Loucy (cell line): ENCODE data around the gene CCL5.
"Not testable (repeated sequence)": the region's sequence is repeated elsewhere in the genome, so short reads cannot be mapped to it uniquely, and the experiment has no call there.

ENCODE experiments used
- H2AFZ ChIP-seq: fragments of 200-600 bp; sonication (generic); 2 replicates; pipeline ENCODE4 v1.6.0; 2016; ENCODE audit warnings: antibody characterized with exemption, mild to moderate bottlenecking, low read length, moderate library complexity
- H3F3A ChIP-seq: fragments of 200-600 bp; 2 replicates; pipeline ENCODE4 v1.6.0; 2016; ENCODE audit warnings: antibody characterized with exemption, low read depth, mild to moderate bottlenecking
- H3K27me3 ChIP-seq: fragments of 200-600 bp; sonication (generic); 2 replicates; pipeline ENCODE4 v1.6.1; 2014; ENCODE audit warnings: low read length, mild to moderate bottlenecking; ENCODE audit not compliant: insufficient read depth, poor library complexity, severe bottlenecking
- H3K36me3 ChIP-seq: fragments of 200-600 bp; sonication (generic); 2 replicates; pipeline ENCODE4 v1.6.1; 2016; ENCODE audit warnings: low read length; ENCODE audit not compliant: insufficient read depth
- H3K4me1 ChIP-seq: fragments of 200-600 bp; sonication (generic); 2 replicates; pipeline ENCODE4 v1.5.1; 2014; ENCODE audit warnings: low read length, mild to moderate bottlenecking; ENCODE audit not compliant: insufficient read depth, poor library complexity, severe bottlenecking
- H3K4me2 ChIP-seq: fragments of 200-600 bp; sonication (generic); 2 replicates; pipeline ENCODE4 v1.6.0; 2014; ENCODE audit warnings: antibody characterized with exemption, low read length, low read depth, mild to moderate bottlenecking; ENCODE audit not compliant: poor library complexity, severe bottlenecking
- H3K4me3 ChIP-seq: fragments of 200-600 bp; sonication (generic); 2 replicates; pipeline ENCODE4 v1.5.1; 2014; ENCODE audit warnings: low read length, mild to moderate bottlenecking, mixed read lengths; ENCODE audit not compliant: poor library complexity, severe bottlenecking
- H3K79me2 ChIP-seq: fragments of 200-600 bp; sonication (generic); 2 replicates; pipeline ENCODE4 v1.6.1; 2014; ENCODE audit warnings: low read length; ENCODE audit not compliant: insufficient read depth
- H3K9ac ChIP-seq: fragments of 200-600 bp; sonication (generic); 2 replicates; pipeline ENCODE4 v1.6.0; 2014; ENCODE audit warnings: mild to moderate bottlenecking, low read depth, low read length, moderate library complexity; ENCODE audit not compliant: poor library complexity, severe bottlenecking
- H3K9me2 ChIP-seq: fragments of 200-600 bp; sonication (generic); replicated peaks from 2 replicates; pipeline ENCODE4 v1.6.1; 2016; ENCODE audit warnings: low read depth, low read length, mixed read lengths
- H3K9me3 ChIP-seq: fragments of 200-600 bp; sonication (generic); 2 replicates; pipeline ENCODE4 v1.6.1; 2014; ENCODE audit warnings: mild to moderate bottlenecking, antibody characterized with exemption, low read length, low read depth; ENCODE audit not compliant: insufficient read depth
- H4K20me1 ChIP-seq: fragments of 200-600 bp; sonication (generic); 2 replicates; pipeline ENCODE4 v1.6.0; 2014; ENCODE audit warnings: antibody characterized with exemption, low read length, mild to moderate bottlenecking; ENCODE audit not compliant: insufficient read depth, poor library complexity, severe bottlenecking
- EZH2phosphoT487 ChIP-seq: fragments of 200-600 bp; IDR thresholded peaks from 2 replicates; pipeline ENCODE4 v1.6.1; 2018; ENCODE audit warnings: antibody characterized with exemption, mild to moderate bottlenecking, moderate library complexity, borderline replicate concordance
- TF ChIP-seq, protein P1 (sequence below): fragments of 200-600 bp; sonication (generic); conservative IDR thresholded peaks from 2 replicates; pipeline ENCODE4 v1.5.1; 2014; ENCODE audit warnings: mild to moderate bottlenecking, antibody characterized with exemption, low read length

CCL5 gene

DNA sequence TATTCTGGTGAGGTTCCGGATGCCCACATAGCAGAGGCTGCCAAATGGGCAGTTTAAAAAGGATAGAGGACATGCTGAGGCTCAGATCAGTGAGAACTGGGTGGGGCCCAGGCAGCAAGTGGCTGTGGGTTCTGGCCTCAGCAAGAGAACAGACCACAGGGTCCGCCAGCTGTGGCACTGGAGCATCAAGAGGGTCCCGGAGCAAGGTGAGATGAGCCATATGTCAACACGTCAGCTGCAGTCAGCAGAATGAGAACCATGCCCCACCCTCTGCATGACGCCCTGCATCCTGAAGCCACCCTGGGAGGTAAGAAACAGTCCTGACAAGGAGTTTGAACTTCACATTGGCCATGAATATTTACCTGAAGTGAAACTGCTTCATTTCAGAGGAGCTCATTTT is 20.1 kb upstream of the CCL5 start:
- no peaks in the 10 kb centered on the region for H3F3A ChIP-seq
- H3K4me3 ChIP-seq: no peak overlapping the region
- H2AFZ ChIP-seq: no peak overlapping the region
- H3K9ac ChIP-seq: no peak overlapping the region
- no peaks in the 10 kb centered on the region for H3K9me2 ChIP-seq
- H3K79me2 ChIP-seq: no peaks in the 10 kb centered on the region
- peaks cover 5% of the 10 kb centered on the region for H3K4me1 ChIP-seq
- H3K36me3 ChIP-seq: no peaks in the 10 kb centered on the region
- H3K9me3 ChIP-seq: no peaks in the 10 kb centered on the region
- no peak for TF ChIP-seq EZH2phosphoT487
- no peak overlapping the region for H3K4me2 ChIP-seq
- no peaks in the 10 kb centered on the region for H4K20me1 ChIP-seq
- no peaks in the 10 kb centered on the region for H3K27me3 ChIP-seq

DNA sequence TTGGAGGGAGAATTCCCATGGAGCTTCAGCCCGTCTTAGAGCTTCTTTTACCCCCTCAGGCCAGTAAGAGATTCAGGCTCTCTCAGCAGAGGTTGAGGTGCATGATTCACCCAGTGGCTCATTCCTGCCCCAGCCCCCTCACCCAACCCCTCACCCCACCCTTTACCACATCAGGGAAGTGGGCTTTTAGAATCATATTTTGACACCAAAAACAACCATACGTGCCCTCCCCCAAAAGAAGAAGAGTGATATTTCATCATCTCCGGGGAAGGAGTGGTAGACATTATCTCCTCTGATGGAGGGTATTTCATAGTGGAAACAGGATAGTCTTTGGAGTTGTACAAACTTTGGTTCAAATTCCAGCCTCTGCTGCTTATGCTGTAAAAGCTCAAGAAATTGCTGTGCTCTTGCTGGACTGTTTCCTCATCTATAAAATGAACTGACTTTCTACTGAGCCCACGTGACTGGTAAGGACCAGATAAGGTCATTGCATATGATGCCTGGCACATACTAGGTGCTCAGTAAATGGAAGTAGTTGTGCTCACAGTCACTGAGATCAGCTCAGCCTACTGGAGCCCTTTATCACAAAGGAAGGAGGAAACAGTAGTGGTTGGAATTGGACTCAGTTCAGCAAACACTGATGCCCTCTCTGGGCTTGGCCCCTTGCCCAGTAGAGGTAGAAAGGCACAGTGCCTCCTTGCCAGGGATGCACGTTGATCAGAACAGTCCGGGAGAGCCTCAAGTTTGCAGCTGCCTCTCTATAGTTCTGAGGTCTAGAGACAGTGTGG is 18.3 kb upstream of the CCL5 start:
- Histone ChIP-seq H3K9me3 (no peaks in the 10 kb centered on the region), H3K4me2 (no peak overlapping the region), H3K9ac (no peak overlapping the region), H3K79me2 (no peaks in the 10 kb centered on the region), H3K4me1 (peaks cover 5% of the 10 kb centered on the region), H4K20me1 (no peaks in the 10 kb centered on the region), H3K36me3 (no peaks in the 10 kb centered on the region), H2AFZ (no peak overlapping the region), H3F3A (no peaks in the 10 kb centered on the region), H3K27me3 (no peaks in the 10 kb centered on the region), H3K4me3 (no peak overlapping the region), H3K9me2 (no peaks in the 10 kb centered on the region)
- TF ChIP-seq, protein P1, sequence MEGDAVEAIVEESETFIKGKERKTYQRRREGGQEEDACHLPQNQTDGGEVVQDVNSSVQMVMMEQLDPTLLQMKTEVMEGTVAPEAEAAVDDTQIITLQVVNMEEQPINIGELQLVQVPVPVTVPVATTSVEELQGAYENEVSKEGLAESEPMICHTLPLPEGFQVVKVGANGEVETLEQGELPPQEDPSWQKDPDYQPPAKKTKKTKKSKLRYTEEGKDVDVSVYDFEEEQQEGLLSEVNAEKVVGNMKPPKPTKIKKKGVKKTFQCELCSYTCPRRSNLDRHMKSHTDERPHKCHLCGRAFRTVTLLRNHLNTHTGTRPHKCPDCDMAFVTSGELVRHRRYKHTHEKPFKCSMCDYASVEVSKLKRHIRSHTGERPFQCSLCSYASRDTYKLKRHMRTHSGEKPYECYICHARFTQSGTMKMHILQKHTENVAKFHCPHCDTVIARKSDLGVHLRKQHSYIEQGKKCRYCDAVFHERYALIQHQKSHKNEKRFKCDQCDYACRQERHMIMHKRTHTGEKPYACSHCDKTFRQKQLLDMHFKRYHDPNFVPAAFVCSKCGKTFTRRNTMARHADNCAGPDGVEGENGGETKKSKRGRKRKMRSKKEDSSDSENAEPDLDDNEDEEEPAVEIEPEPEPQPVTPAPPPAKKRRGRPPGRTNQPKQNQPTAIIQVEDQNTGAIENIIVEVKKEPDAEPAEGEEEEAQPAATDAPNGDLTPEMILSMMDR: no peak
- no peak for TF ChIP-seq EZH2phosphoT487

DNA sequence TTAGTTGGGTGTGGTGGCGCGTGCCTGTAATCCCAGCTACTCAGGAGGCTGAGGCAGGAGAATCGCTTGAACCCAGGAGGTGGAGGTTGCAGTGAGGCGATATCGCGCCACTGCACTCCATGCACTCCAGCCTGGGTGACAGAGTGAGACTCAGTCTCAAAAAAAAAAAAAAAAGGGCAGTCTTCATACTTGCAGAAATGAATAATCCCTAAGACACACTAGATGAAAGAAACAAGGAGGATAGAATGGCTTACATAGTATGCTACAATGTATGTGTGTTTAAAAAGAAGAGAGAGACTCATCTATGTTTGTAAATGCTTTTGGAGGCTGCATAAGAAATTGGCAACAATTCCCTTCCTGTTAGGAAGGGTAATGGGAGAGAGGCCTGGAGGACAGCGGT is 17.6 kb upstream of the CCL5 start:
- not testable (repeated sequence) for H3F3A ChIP-seq, H3K36me3 ChIP-seq, H3K9me3 ChIP-seq, H3K4me3 ChIP-seq, H3K9ac ChIP-seq, H3K79me2 ChIP-seq, H3K27me3 ChIP-seq, H3K9me2 ChIP-seq, H3K4me1 ChIP-seq, H3K4me2 ChIP-seq, H2AFZ ChIP-seq, H4K20me1 ChIP-seq

DNA sequence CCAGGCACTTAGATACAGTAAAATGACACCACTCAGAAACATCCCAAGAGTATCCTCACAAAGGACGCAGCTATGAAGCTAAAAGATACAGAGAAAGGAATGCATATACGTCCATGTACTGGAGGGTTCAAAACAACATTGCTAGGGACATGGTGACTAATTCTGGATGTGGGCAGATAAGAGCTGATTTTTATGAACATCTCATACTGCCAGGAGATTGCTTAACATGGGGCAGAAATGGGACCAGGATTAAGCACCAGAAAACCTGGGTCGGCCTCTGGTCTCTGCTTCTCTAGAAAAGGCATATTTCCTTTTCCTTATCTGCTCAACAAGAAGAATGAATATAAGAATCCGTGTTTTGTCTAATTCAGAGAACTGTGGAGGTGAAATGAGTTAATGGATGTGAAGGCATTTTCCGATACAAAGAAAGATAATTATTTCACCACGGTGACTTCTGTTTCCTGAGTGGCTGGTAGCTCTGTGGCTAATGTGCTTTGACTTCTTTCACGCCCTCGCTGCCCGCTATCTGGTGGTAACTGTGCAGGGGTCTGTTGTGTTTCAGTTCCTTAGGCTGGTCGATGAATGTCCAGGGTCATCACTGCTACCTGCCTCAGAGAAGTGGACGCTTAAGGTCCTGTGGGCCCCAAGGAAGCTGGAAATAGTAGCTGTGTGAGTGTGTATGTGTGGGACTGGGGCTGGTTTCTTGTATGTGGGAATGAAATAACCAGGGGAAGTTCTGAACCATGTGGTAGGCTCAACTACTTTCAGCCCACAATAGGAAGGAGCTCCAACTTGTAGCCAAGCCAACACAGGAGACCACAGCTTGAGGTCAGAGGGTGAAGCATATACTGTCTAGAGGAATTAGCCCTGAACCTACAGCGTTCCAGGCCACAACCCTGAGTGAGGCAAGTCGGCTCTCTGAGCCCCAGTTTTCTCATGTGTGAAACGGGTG is 15.8 kb upstream of the CCL5 start:
- H4K20me1 ChIP-seq: no peaks in the 10 kb centered on the region
- H3K36me3 ChIP-seq: no peaks in the 10 kb centered on the region
- no peak overlapping the region for H3K9ac ChIP-seq
- peak overlapping the region; percentile 2 for H3K4me2 ChIP-seq
- TF ChIP-seq, protein P1: no peak
- TF ChIP-seq EZH2phosphoT487: no peak
- no peaks in the 10 kb centered on the region for H3F3A ChIP-seq
- H3K4me3 ChIP-seq: no peak overlapping the region
- H3K4me1 ChIP-seq: peaks cover 8% of the 10 kb centered on the region
- H3K9me3 ChIP-seq: no peaks in the 10 kb centered on the region
- H3K79me2 ChIP-seq: no peaks in the 10 kb centered on the region
- no peaks in the 10 kb centered on the region for H3K27me3 ChIP-seq
- no peaks in the 10 kb centered on the region for H3K9me2 ChIP-seq
- peak overlapping the region; percentile 17; the same call in 1 of the 2 replicates for H2AFZ ChIP-seq
